EH (cell line): ENCODE results near the gene GAS6.
A peak's percentile ranks its signal among the peaks of the same experiment; 100 is the strongest.

Experiments used
- DNase-seq: peaks from one replicate; pipeline ENCODE4 v3.0.0-alpha.2; 2015; ENCODE audit warnings: low read depth

Gene GAS6

GRCh38 chr13:113851826-113852535 is 11.9 kb downstream of the GAS6 start:
- no peak for DNase-seq

DNA sequence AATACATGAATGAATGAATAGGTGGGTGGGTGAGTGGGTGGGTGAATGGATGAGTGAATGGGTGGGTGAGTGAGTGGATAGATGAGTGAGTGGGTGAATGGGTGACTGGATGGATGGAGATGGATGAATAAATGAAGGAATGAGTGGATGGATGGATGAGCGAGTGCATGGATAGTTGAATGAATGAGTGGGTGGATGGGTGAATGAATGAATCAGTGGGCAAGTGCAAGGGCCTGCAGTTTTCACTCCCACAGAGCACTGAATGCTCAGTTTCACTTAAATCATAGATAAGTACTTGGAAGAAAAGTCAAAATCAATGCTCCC is 12.4 kb downstream of the GAS6 start:
- DNase-seq = no peak

- DNase-seq = no peak
Observed at GRCh38 chr13:113850722-113851479, 13.0 kb downstream of the GAS6 start.

GRCh38 chr13:113849981-113850721 is 13.7 kb downstream of the GAS6 start:
- DNase-seq = no peak

- peak; percentile 58 for DNase-seq
Observed at GRCh38 chr13:113849546-113849945, 14.3 kb downstream of the GAS6 start.

- DNase-seq = no peak
Observed at GRCh38 chr13:113848431-113849260, 15.2 kb downstream of the GAS6 start.

GRCh38 chr13:113848020-113848419 is 15.9 kb downstream of the GAS6 start:
- no peak for DNase-seq

GRCh38 chr13:113846636-113847318 is 17.1 kb downstream of the GAS6 start:
- no peak for DNase-seq

DNA sequence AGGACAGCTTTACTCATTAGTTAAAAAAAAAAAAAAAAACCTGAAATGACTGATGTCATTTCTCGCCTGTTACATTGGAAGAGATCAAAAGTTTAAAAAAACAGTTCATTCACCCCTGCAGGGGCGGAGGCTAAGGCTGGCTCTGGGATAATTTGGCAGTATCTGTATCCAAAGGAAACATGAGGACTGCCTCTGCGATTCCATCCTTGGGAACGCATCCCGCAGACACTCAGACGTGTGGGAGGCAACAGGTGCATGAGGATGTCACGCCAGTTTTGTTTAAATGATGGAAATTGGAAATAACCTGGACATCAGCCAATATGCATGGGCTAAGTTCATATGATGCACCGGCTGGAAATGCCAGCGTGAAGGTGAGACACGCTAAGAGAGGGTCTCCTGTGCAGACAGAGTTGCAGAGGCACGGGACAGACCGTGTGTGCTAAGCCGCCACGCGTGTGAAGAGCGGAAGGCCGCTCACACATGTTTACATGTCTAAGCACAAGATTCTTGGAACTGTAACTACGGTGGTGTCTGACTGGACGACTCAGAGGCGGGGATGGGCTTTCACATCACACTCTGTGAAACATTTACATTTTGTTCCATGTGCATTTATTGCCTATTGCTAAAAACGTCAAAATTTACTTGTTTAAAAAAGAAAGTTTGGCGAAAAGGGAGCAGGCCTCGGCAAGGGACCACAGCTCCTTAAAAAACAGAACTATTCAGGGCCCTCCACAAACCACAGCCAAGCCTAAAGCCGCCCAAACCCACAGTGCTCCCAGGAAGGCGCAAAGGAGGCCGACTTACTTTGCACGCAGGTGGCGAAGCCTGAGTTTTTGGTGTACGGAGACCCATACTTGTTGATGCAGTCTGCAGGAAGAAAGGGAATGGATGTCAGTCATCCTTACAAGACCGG is 17.9 kb downstream of the GAS6 start:
- no peak for DNase-seq

- no peak for DNase-seq
Observed at GRCh38 chr13:113845055-113845454, 18.8 kb downstream of the GAS6 start.

DNA sequence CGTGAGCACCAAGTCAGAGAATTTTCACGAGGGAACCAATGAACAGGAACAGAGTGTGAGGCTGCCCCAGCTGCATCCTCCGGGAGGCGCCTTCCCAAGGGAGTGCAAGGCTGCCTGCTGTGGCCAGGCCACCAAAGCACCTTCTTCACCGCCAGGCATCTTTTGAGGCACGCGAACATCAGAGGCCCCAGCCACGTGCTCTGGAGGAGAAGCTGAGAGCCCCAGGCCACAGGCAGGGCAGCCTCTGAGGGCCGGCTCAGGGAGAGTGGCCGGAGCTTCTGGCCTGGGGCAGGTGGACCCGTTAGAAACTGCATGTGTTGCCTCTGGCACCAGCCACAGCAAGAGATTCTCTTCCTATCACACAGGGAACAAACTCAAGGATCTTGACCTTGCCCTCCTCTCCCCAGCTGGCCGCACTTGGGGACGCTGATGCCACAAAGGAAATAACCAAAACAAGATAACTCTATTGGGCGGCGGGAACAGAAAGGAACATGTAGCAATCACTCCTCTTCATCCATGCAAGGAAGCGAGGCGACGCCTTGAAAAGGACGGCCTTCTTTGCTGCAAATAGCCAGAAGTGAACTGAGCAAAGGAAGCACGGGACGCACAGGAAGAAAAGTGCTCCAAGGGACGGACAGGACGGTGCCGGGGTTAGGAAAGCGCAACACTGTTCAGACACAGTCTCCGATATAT is 19.9 kb downstream of the GAS6 start:
- DNase-seq = no peak

DNA sequence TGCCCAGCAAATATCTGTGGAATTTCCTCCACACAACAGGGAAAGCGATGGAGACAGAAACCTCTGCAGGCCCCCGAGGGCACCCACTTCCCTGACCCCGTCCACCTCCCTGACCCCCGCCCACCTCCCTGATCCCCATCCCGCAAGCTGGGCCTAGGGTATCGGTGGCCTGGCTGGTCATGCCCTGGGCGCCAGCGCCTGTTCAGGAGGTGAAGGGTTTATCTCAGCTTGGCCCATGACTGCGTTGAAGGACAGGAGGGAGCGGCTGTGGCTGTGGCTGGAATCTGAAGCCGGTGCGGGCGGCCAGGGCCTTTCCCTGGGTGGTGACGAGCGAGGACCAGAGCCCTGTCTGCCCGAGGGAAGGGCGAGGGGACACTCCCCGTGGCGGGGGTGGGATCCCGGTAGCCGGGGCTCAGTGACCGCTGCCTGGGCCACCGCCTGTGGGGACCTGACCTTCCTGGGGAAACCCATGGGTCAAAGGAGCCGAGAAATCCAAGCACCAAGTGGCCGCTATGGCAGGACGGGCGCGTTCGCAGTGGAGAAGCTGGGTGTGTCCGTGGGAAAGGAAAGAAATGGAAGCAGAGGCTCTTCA is 20.7 kb downstream of the GAS6 start:
- DNase-seq = no peak

DNA sequence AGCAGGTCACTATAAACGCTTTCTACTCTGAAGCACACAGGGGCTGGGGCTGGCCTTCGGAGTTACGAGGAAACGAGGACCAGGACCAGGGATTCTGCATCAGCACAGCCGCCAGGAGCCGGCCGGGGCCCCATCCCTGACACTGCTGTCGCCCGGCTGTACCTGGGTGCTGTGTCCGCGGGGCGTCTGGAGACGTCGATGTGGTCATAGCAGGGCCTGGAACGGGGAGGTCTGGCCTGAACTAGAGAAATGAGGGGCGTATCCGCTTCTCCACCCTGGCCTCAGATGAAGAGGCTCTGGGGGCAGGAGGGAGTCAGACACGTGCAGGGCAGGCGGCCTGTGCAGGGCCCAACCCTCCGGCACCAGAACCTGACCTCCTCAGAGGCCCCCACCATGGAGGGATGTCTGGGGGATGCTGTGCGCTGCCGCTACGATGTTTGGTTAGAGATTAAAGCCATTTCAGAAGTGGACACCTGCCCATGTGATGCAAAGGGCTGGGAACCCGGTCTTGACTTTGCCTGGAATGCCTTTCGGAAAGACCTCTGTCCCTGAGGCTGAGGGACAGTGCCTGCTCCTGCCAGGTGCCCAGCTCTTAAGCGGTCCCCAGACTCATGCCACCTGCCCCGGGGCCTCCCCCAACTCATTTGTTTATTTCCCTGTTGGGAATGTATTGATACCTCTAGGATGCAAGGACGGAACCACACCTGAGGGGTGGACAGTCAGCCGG is 21.4 kb downstream of the GAS6 start:
- DNase-seq = no peak

GRCh38 chr13:113841353-113841650 is 22.6 kb downstream of the GAS6 start:
- DNase-seq = no peak

DNA sequence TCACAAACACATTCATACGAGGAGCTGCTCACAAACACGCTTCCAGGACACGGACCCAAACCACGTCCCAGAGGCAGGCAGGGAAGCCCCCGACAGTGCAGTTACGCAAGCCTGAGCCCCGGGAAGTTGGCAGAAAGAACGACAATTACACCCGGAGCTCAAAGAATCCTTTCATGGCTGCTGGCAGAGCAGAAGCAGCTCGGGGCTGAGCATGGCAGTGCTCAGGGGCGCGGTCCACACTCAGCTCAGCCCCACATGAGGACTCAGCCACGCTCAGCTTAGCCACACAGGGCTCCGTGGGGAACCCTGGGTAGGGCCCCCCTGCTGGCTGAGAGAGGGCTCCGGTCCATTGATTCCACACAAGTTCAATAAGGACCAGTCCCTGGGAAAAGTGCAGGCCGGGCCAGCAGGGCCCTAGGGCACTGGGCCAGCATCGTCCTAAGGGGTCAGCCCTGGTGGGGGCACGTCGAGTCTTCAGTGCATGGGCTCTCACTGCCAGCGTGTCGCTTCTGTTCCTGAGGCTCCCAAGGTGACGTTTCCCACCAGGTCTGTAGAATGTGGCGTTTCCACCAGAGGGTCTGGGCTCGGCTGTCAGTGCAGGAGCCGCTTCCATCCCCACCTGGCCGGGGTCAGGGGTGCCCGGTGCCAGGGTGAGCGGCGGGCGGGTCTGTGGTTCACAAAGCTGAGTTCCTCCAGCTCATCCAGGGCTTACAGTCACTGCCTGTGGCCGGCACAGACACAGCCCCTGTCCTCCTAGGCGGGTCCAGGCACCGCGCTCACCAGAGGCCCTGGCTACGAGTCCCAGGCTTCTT is 23.1 kb downstream of the GAS6 start:
- DNase-seq = no peak

DNA sequence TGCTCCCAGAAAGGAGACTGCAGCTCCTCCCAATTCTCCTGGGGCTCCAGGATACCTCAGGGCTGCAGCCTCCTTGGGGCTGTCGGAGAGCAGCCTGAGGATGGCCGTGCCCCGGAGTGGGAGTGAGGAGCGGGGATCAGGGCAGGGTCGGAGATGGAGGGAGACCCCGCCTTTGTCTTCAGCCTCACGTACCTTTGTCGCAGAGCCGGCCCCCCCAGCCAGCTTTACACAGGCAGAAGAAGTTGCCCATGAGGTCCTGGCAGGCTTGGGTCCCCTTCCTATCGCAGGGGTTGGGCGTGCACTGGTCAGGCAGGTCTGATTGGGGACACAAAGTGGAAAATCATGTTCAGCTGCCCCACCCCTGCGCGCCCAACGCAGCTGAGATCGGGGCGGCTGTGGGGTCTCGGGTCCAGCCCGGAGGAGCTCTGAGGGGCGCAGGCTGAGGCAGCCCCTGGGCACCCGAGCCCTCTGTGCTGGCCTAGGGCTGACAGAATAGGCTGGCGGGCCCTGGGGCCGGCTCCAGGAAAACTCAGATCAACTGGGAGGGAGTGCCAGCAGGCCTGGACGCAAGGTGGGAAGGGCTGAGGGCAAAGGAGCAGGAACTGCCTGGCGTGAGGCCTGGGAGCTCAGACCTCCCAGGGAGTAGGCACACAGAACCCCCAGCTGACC is 24.2 kb downstream of the GAS6 start:
- DNase-seq = no peak

DNA sequence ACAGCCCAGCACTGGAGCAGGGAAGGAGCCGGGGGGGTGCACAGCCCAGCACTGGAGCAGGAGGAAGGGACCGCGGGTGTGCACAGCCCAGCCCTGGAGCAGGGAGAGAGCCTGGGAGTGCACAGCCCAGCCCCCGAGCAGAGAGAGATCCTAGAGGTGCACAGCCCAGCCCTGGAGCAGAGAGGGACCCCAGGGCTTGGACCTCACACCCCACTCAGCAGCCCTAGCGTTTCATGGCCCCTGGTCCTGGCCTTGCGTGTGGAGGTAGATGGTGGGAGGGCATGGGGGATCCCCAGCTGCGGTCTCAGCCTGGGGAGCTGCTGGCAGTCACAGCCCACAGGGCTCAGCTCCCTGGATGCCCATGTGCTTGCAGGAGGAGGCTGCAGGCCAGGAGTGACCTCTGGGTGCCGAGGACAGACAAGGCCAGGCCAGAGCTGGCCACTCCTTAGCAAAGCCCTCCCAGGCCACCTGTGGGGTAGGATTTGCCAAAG is 25.1 kb downstream of the GAS6 start:
- DNase-seq = no peak
